IgD-negative memory B cell (primary cell): ENCODE measurements around the gene SLC12A1. TPM values are rescaled to one million over a fixed set of nuclear protein-coding genes. Genes with fewer than 3 reads are reported as not detected.

ENCODE experiments used
- H3K27ac Mint-ChIP-seq, 3 donors: one replicate each; pipeline ENCODE4 v1.8.0; 2020 to 2022; ENCODE audit warnings: mild to moderate bottlenecking in 3 of 3, mixed read lengths in 3 of 3, moderate library complexity in 1 of 3
- H3K27me3 Mint-ChIP-seq: one replicate; pipeline ENCODE4 v1.8.0; 2021; ENCODE audit warnings: mixed read lengths
- H3K36me3 Mint-ChIP-seq: one replicate; pipeline ENCODE4 v1.8.0; 2020; ENCODE audit warnings: mild to moderate bottlenecking, mixed read lengths
- H3K4me1 Mint-ChIP-seq, 3 donors: one replicate each; pipeline ENCODE4 v1.8.0; 2020 to 2022; ENCODE audit warnings: mixed read lengths in 3 of 3, mild to moderate bottlenecking in 1 of 3
- H3K4me3 Mint-ChIP-seq, 4 donors: one replicate each; pipeline ENCODE4 v1.8.0; 2020 to 2022; ENCODE audit warnings: mild to moderate bottlenecking in 4 of 4, mixed read lengths in 4 of 4, moderate library complexity in 3 of 4
- H3K9me3 Mint-ChIP-seq, 3 donors: one replicate each; pipeline ENCODE4 v1.8.0; 2020 to 2021; ENCODE audit warnings: mixed read lengths in 3 of 3, mild to moderate bottlenecking in 1 of 3
- polyA plus RNA-seq: library from polyadenylated mRNA; unstranded; fragments of 300-500 nt; fragmentation: Illumina TruSeq; gene quantifications from one replicate; pipeline ENCODE4 v1.2.3, GENCODE V29; 2021

SLC12A1 gene
- polyA plus RNA-seq, 1 donor from 2014 or later: not detected

DNA sequence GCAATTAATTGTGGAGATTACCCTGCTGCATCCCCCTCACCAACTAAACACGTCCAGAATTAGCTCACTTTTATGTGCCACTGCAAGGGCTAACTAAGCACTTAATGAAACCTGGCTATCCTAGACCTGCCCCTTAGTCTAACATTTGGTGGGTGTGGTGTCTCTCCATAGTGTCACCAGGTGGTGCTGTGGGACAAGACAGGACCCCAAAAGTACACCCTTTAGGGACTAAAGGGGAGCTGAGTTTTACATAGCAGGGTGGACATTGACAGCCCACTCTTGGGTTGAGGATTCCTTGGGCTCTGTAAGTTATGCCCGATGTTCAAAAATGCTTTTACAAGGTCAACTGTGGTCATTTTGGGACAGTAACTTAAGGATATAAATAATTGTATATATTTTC, 130.8 kb downstream of the SLC12A1 start:
- Mint-ChIP-seq H3K4me3 (peak overlapping the region in 1 of 4 donors; percentile 11), H3K9me3 (no peaks in the 10 kb centered on the region), H3K36me3 (peaks cover 2% of the 10 kb centered on the region), H3K27me3 (no peaks in the 10 kb centered on the region), H3K27ac (no peak overlapping the region), H3K4me1 (peaks cover 7 to 14% (median 10%) of the 10 kb centered on the region in 3 donors)

DNA sequence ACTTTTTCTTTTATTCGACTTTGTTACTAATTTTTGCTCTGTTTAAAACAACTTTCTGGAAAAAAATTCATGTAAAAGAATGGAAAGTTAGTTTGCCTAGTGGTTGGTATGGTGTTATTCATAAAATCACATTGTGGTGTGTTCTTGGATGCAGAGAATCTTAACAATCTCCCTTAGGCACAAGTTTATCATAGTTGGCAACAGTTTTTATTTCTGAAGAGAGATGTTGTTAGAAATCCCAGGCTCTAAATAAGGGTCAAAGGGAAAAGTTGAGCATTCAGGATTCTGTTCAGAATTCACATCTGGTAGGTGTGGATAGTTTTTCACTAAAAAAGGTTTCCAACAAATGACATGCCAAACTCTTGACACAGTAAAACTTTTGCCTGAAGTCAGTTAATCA, 131.5 kb downstream of the SLC12A1 start:
- no peak overlapping the region for H3K4me3 Mint-ChIP-seq
- H3K36me3 Mint-ChIP-seq: peaks cover 2% of the 10 kb centered on the region
- no peaks in the 10 kb centered on the region for H3K9me3 Mint-ChIP-seq
- no peaks in the 10 kb centered on the region for H3K27me3 Mint-ChIP-seq
- H3K4me1 Mint-ChIP-seq: peaks cover 4 to 12% (median 6%) of the 10 kb centered on the region in 3 donors
- no peak overlapping the region for H3K27ac Mint-ChIP-seq

DNA sequence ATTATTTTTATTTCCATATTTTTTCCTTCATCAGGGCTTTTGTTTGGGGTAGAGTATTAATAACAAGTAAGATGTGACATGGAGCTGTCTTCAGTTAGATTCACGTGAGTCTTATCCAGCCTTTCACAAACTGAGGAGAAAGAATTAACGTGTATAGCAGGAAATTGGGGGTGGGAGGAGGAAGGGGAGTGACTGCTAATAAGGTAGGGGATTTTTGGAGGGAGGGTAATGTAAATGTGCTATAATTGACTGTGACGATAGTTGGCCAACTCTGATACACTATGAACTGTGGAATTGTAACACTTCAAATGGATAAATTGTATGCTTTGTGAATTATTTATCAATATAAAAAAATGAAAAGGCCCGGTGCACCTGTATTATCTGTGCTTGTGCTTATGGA, 134.0 kb downstream of the SLC12A1 start:
- peak overlapping the region in 1 of 3 donors; percentile 76 for H3K27ac Mint-ChIP-seq
- no peaks in the 10 kb centered on the region for H3K27me3 Mint-ChIP-seq

DNA sequence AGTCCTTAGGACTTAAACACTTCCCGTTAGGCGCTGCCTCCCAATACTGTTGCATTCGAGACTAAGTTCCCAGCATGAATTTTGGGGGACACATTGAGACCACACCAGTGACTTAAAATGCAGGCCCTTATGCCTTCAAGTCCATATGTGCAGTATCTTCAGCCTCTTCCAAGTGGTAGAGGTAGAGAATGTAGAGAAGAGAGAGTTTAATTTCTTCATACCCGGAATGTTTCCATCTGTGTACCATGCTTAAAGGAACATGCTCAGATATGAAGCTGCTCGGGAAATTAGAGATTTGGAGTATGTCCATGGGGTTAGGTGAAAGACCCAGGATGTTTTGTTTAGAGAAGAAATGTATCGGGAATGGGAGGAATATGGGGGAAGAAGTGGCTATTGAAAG, 137.8 kb downstream of the SLC12A1 start:
- Mint-ChIP-seq H3K27me3 (no peaks in the 10 kb centered on the region), H3K36me3 (peaks cover 2% of the 10 kb centered on the region), H3K4me1 (peaks cover 0 to 4% (median 2%) of the 10 kb centered on the region in 3 donors), H3K4me3 (no peak overlapping the region), H3K27ac (peak overlapping the region in 1 of 3 donors; percentile 27), H3K9me3 (no peaks in the 10 kb centered on the region)

More for the DNA sequence above, 134.0 kb downstream of the SLC12A1 start:
- peak overlapping the region in 1 of 4 donors; percentile 5 for H3K4me3 Mint-ChIP-seq
- H3K36me3 Mint-ChIP-seq: peaks cover 2% of the 10 kb centered on the region
- H3K4me1 Mint-ChIP-seq: peaks cover 0 to 4% (median 2%) of the 10 kb centered on the region in 3 donors
- H3K9me3 Mint-ChIP-seq: no peaks in the 10 kb centered on the region

DNA sequence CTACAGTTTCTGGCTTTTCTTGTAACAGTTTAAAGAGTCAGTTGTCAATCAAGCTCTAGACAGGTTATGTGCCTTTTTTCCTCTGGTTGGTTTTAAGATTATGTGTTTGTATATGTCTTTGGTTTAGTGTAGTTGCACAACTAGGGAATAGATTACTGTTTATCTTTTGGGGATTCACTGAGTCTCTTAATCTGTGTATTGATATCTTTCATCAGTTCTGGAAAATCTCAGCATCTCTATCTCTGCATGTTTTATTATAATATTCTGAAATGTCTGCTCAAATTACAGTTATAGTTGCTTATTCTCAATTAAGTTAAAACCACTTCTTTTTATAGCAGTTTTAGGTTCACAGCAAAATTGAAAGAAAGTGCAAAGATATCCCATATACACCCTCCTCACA, 139.4 kb downstream of the SLC12A1 start:
- H3K27me3 Mint-ChIP-seq: no peaks in the 10 kb centered on the region

DNA sequence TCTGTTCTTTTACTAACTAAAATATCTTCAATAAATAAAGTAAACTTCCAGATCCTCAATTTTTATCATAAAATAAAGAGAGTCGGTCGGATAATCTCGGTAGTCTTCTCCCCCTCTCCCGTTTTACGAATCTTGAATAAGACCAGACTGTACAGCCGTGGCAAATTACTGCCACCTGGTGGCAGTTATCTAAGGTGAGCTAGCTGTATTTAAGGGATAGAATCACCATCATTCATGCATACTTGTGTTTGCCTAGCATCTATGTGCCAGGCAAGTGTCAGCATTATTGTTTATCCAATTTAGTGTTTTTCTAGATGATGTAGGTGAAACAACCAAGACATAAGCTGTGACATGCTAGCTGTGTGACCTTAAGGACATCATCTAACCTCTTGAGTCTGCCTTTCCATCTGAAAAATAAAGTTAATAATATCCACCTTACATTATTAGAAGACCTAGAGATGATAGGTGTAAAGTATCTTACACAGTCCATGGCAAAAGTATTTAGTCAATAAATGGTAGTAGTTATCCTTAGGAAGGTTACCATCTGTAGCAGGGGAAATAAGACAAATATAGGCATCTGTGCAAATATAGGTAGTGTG, 146.5 kb downstream of the SLC12A1 start:
- no peak overlapping the region for H3K27ac Mint-ChIP-seq
- H3K27me3 Mint-ChIP-seq: no peaks in the 10 kb centered on the region
- H3K36me3 Mint-ChIP-seq: no peaks in the 10 kb centered on the region
- H3K9me3 Mint-ChIP-seq: no peaks in the 10 kb centered on the region
- H3K4me3 Mint-ChIP-seq: peak overlapping the region in 1 of 4 donors; percentile 63
- H3K4me1 Mint-ChIP-seq: peaks cover 2 to 5% (median 2%) of the 10 kb centered on the region in 3 donors

More for the DNA sequence above, 139.4 kb downstream of the SLC12A1 start:
- no peaks in the 10 kb centered on the region for H3K9me3 Mint-ChIP-seq
- H3K4me1 Mint-ChIP-seq: no peaks in the 10 kb centered on the region
- peaks cover 2% of the 10 kb centered on the region for H3K36me3 Mint-ChIP-seq
- no peak overlapping the region for H3K4me3 Mint-ChIP-seq
- no peak overlapping the region for H3K27ac Mint-ChIP-seq

Other genes with a start within 250 kb of the SLC12A1 start
- not detected for gene SLC24A5, start 85.3 kb upstream of the SLC12A1 start, polyA plus RNA-seq
- gene MYEF2, start 28.0 kb upstream of the SLC12A1 start, polyA plus RNA-seq: 6.2 TPM
- not detected for gene CTXN2, start 14.6 kb upstream of the SLC12A1 start, polyA plus RNA-seq
- 147 TPM for gene DUT, start 125.1 kb downstream of the SLC12A1 start, polyA plus RNA-seq